Colon (tissue), 2 donors: Measurements from ENCODE around the gene SYNDIG1.

Experiments
- FAIRE-seq: peaks from 2 replicates; lab custom pipeline; 2012; peaks lifted over from hg19 to GRCh38; lab: Jason Lieb, UNC
- donor health status: control.
- donor health status: control.

SYNDIG1 gene

DNA sequence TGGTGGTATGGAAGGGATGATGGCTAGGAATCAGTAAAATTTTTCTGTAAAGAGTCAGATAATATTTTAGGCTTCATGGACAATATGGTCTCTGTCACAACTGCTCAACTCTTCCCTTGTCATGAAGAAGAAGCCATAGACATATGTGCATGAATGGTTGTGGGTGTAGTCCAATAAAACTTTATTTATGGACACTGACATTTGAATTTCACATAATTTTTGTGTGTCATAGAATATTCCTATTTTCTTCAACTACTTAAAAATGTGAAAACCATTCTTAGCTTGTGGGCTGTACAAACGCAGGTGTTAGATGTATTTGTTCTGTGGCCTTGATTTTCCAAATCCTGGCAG is 59.9 kb downstream of the SYNDIG1 start:
- FAIRE-seq: no peak

- FAIRE-seq: no peak
These were observed 60.8 kb downstream of the SYNDIG1 start for GRCh38 chr20:24530131-24530680.

GRCh38 chr20:24531202-24531601 is 61.8 kb downstream of the SYNDIG1 start:
- FAIRE-seq: no peak

DNA sequence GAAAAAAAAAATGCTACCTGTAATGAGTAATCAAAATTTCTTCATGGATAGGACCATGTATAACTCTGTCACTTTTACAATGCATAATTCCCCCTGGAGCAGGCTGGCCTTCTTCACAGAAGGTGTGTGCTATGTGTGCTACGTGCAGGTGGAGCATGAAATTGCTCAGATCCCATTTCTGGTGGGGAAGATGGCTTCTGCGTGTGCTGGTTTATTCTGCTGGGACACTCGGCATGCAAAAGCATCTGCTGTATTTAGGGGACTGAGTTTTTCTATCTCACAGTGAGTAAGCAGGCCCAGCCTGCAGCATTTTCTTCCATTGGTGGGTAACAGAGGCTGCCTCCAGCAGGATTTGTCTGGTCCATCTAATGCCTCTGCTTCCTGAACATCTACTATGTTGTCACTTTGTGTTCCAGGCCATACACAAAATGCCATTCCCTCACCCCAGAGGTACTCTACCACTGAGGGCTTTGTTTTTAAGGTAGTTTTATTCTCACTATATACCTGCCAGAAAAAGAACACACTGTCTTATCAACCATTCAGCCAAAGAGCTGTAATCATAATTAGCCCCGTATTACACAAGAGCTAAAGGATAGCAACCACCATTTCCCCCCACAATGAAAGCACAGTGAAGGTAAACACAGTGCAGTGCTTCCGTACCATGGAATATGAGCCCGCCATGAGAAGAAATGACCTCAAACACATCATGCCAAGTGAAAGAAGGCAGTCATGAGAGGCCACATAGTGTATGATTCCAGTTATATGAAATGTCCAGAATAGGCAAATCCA is 62.4 kb downstream of the SYNDIG1 start:
- no peak for FAIRE-seq

DNA sequence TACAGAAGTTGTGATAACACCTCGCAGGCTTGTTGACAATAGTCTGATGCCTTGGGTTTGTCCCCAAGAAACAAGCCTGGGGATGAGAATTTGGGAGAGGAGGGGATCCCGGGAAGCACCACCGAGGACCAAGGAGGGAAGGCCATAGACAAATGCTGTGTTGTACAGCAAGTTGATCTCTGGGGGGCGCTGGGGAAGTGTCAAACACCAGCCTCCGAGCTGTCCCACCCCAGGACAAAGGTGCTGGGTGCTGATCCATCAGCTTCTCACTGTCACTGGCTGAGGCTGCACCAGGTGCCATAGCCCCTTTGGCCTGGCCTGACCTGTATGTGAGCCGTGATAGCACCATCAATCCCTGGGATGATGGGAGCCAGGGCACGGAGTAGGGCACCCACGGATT is 64.0 kb downstream of the SYNDIG1 start:
- FAIRE-seq: no peak

GRCh38 chr20:24534282-24534681 is 64.9 kb downstream of the SYNDIG1 start:
- FAIRE-seq: no peak

GRCh38 chr20:24535941-24536730 is 66.7 kb downstream of the SYNDIG1 start:
- no peak for FAIRE-seq

DNA sequence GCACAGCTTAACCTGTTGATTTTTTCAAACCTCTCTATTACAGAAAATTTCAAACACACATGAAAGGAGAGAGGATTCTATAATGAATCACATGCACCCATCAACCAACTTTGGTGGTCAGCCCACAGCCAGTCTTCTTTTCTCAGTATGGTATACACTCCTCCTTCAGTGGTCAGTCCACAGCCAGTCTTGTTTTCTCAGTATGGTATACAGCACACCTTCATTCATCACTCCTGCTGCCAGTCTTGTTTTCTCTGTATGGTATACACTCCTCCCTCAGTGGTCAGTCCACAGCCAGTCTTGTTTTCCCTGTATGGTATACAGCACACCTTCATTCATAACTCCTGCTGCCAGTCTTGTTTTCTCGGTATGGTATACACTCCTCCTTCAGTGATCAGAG is 67.8 kb downstream of the SYNDIG1 start:
- FAIRE-seq: no peak

DNA sequence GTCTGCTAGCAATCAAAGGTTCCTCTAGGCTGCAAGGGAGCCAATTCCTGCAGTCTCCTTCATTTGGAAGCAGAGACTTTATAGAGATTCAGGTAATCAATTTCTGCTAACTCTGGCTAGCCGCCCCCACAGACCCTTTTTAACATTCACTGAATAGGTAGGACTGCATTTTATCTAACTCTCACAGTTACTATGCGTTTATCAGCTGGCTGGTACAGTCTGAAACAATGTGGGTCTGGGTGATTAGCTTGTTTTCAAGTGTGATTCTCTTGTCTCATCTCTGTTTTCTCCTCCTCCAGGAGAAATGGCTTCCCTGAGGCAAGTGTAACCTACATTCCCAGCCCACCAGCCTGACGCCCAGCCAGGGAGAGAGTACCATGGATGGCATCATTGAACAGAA is 73.3 kb downstream of the SYNDIG1 start:
- FAIRE-seq: no peak

- no peak for FAIRE-seq
These were observed 73.7 kb downstream of the SYNDIG1 start for GRCh38 chr20:24543168-24543567.

- FAIRE-seq: no peak
These were observed 74.3 kb downstream of the SYNDIG1 start for GRCh38 chr20:24543741-24544140.

- no peak for FAIRE-seq
These were observed 74.9 kb downstream of the SYNDIG1 start for GRCh38 chr20:24544371-24544770.

- FAIRE-seq: no peak
These were observed 75.7 kb downstream of the SYNDIG1 start for GRCh38 chr20:24545168-24545567.

GRCh38 chr20:24546232-24546892 is 76.9 kb downstream of the SYNDIG1 start:
- FAIRE-seq: no peak

DNA sequence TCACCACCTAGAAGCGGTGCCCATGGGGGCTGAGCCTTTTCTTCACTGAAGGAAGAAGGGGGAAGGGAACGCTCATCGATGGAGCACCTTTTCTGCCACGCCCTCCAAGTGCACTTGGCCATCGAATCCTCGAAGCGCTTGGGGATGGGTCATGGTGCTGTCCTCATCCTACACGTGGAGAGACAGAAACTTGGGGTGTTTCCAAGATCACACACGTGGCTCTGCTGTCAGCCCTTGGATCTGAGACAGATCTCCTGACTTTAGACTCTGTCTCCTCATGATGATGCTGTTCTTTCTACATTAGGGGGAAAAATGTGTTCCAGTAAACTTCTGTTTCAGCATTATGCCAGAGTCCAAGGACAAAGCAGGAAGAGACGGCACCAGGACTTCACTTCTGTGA is 78.5 kb downstream of the SYNDIG1 start:
- FAIRE-seq: no peak

GRCh38 chr20:24559114-24559732 is 89.8 kb downstream of the SYNDIG1 start:
- FAIRE-seq: no peak

DNA sequence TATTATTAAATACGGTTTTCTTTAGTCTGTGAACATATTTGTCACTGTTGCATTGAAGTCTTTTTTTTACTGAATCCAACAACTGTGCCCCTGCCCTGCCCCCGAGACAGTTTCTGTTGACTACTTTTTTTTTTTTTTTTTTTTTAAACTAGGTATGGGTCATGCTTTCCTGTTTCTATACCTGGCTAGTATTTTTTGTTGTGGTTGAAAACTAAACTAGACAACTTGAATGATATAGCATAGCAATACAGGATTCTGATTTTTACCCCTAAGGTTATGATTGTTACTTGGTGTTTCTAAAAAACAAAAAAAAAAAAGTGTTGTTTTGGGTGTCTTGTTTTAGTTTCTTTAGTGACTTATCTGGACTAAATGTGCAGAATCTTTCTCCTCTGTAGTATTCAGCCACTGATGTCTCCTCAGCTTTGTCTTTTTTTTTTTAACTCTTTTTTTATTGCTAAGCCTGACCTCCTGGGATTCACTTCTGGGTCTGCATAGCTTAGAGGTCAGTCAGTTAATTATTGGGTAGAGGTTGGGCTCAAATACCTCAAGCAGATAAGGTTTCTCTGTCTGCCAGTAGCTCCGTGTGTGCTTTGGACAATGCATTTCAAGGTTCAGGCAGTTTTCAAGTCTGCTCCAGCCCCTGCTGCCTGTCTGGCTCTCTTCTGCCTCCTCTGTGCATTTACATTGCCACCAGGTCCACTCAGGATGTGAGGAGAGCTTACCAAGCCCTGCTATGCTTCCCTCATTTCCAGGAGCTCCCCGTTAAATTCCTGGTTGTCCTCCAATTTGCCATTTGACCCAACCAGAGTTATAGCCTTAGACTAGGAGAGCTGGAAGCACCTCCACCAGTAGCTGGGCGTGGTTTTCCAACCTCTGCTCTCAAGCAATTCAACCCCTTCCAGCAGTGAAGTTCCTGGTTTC is 91.4 kb downstream of the SYNDIG1 start:
- no peak for FAIRE-seq

GRCh38 chr20:24565835-24566351 is 96.5 kb downstream of the SYNDIG1 start:
- no peak for FAIRE-seq

DNA sequence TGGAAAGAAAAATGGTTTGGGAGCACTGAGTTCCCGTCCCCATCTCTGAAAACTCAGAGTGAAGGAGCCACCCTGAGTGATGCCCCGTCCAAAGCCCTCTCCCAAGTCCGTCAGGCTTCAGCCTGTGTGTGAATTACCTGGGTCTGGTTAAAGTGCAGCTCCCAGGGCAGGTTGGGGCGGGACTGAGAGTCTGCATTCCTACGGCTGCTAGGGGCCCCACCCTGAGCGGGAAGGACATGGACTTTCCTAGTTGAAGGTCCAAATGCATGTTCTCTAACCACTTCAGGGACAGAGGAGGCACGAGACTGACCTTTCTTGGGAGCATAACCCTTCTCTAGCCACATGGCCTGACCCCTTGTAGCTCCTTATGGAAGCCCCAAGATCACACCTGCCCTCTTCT is 97.2 kb downstream of the SYNDIG1 start:
- no peak for FAIRE-seq

- FAIRE-seq: no peak
These were observed 98.1 kb downstream of the SYNDIG1 start for GRCh38 chr20:24567508-24567907.

- FAIRE-seq: no peak
These were observed 99.4 kb downstream of the SYNDIG1 start for GRCh38 chr20:24568842-24569241.
